HL-60 (cell line): Measurements from ENCODE around the gene NRXN3.

Experiments
- CTCF ChIP-seq: IDR thresholded peaks from one replicate; pipeline ENCODE4 v1.5.1; 2011; ENCODE audit warnings: low read length, control low read depth, inconsistent platforms; ENCODE audit not compliant: insufficient read depth
- POLR2AphosphoS5 ChIP-seq: IDR thresholded peaks from 2 replicates; pipeline ENCODE4 v1.6.1; 2012; ENCODE audit warnings: low read depth
- TF ChIP-seq, protein P1 (sequence below): IDR thresholded peaks from 2 replicates; pipeline ENCODE4 v1.6.1; 2012; ENCODE audit warnings: low read depth; ENCODE audit not compliant: insufficient replicate concordance

DNA sequence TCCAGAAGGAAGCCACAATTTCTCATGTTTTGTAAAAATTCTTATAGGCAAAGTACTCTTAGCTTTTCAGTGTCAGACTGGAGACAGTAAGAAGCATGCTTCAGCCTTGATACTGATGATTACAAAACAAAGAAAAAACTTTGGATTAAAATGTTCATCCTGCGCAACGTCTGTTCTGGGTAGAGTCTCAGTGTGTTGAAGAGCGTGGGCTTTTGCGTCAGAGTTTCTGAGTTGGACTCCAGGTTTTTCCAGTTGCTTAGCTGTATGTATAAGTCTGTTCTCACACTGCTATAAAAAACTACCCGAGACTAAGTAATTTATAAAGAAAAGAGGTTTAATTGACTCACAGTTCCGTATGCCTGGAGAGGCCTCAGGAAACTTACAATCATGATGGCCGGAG lies 1533.0 kb downstream of the NRXN3 start:
- TF ChIP-seq CTCF, result no peak
- TF ChIP-seq POLR2AphosphoS5, result no peak
- TF ChIP-seq, protein P1, sequence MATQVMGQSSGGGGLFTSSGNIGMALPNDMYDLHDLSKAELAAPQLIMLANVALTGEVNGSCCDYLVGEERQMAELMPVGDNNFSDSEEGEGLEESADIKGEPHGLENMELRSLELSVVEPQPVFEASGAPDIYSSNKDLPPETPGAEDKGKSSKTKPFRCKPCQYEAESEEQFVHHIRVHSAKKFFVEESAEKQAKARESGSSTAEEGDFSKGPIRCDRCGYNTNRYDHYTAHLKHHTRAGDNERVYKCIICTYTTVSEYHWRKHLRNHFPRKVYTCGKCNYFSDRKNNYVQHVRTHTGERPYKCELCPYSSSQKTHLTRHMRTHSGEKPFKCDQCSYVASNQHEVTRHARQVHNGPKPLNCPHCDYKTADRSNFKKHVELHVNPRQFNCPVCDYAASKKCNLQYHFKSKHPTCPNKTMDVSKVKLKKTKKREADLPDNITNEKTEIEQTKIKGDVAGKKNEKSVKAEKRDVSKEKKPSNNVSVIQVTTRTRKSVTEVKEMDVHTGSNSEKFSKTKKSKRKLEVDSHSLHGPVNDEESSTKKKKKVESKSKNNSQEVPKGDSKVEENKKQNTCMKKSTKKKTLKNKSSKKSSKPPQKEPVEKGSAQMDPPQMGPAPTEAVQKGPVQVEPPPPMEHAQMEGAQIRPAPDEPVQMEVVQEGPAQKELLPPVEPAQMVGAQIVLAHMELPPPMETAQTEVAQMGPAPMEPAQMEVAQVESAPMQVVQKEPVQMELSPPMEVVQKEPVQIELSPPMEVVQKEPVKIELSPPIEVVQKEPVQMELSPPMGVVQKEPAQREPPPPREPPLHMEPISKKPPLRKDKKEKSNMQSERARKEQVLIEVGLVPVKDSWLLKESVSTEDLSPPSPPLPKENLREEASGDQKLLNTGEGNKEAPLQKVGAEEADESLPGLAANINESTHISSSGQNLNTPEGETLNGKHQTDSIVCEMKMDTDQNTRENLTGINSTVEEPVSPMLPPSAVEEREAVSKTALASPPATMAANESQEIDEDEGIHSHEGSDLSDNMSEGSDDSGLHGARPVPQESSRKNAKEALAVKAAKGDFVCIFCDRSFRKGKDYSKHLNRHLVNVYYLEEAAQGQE, result no peak
